Measurements from ENCODE around the gene IGSF23.
"Not testable (repeated sequence)": the region's sequence is repeated elsewhere in the genome, so short reads cannot be mapped to it uniquely, and the experiment has no call there.

The IGSF23 gene

GRCh38 chr19:44666852-44667556 lies 53.6 kb downstream of the IGSF23 start:
- no peak for DNase-seq (ENCODE audit: low read depth in 2 of 2)

- DNase-seq (ENCODE audit: low read depth in 2 of 2), result no peak
Measured at GRCh38 chr19:44668985-44669764, 55.8 kb downstream of the IGSF23 start.

GRCh38 chr19:44670027-44670426 lies 56.7 kb downstream of the IGSF23 start:
- not testable (repeated sequence) for DNase-seq (ENCODE audit: low read depth in 2 of 2)

GRCh38 chr19:44671400-44671799 lies 58.0 kb downstream of the IGSF23 start, which contains the start of gene CEACAM19:
TSS of gene CEACAM19 (plus strand) at chr19:44671482. CDS start at chr19:44671932, 450 bp downstream.
- DNase-seq (ENCODE audit: low read depth in 2 of 2), result no peak

- DNase-seq (ENCODE audit: low read depth in 2 of 2), result no peak
Measured at GRCh38 chr19:44672226-44672625, 58.9 kb downstream of the IGSF23 start.

GRCh38 chr19:44673510-44673909 lies 60.1 kb downstream of the IGSF23 start:
- DNase-seq (ENCODE audit: low read depth in 2 of 2), result no peak

- DNase-seq (ENCODE audit: low read depth in 2 of 2), result no peak
Measured at GRCh38 chr19:44675521-44675920, 62.2 kb downstream of the IGSF23 start.

GRCh38 chr19:44677019-44677811 lies 63.9 kb downstream of the IGSF23 start:
- no peak for DNase-seq (ENCODE audit: low read depth in 2 of 2)

GRCh38 chr19:44680536-44680935 lies 67.2 kb downstream of the IGSF23 start:
- no peak for DNase-seq (ENCODE audit: low read depth in 2 of 2)

- DNase-seq (ENCODE audit: low read depth in 2 of 2), result no peak
Measured at GRCh38 chr19:44681992-44682790, 68.8 kb downstream of the IGSF23 start.

- no peak for DNase-seq (ENCODE audit: low read depth in 2 of 2)
Measured at GRCh38 chr19:44682807-44683206, 69.4 kb downstream of the IGSF23 start.

GRCh38 chr19:44683434-44684210 lies 70.3 kb downstream of the IGSF23 start:
- DNase-seq (ENCODE audit: low read depth in 2 of 2), result no peak

- DNase-seq (ENCODE audit: low read depth in 2 of 2), result not testable (repeated sequence)
Measured at GRCh38 chr19:44684396-44684795, 71.0 kb downstream of the IGSF23 start.

GRCh38 chr19:44684892-44685863 lies 71.8 kb downstream of the IGSF23 start:
- DNase-seq (ENCODE audit: low read depth in 2 of 2), result no peak

GRCh38 chr19:44685877-44686276 lies 72.5 kb downstream of the IGSF23 start:
- DNase-seq (ENCODE audit: low read depth in 2 of 2), result no peak
